ENCODE measurements around the gene ZNF488. TPM values are rescaled to one million over a fixed set of nuclear protein-coding genes. Genes with fewer than 3 reads are reported as not detected.

ZNF488 gene, protein sequence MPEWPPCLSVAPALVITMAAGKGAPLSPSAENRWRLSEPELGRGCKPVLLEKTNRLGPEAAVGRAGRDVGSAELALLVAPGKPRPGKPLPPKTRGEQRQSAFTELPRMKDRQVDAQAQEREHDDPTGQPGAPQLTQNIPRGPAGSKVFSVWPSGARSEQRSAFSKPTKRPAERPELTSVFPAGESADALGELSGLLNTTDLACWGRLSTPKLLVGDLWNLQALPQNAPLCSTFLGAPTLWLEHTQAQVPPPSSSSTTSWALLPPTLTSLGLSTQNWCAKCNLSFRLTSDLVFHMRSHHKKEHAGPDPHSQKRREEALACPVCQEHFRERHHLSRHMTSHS
- 2.3 TPM in 2 replicates for total RNA-seq

DNA sequence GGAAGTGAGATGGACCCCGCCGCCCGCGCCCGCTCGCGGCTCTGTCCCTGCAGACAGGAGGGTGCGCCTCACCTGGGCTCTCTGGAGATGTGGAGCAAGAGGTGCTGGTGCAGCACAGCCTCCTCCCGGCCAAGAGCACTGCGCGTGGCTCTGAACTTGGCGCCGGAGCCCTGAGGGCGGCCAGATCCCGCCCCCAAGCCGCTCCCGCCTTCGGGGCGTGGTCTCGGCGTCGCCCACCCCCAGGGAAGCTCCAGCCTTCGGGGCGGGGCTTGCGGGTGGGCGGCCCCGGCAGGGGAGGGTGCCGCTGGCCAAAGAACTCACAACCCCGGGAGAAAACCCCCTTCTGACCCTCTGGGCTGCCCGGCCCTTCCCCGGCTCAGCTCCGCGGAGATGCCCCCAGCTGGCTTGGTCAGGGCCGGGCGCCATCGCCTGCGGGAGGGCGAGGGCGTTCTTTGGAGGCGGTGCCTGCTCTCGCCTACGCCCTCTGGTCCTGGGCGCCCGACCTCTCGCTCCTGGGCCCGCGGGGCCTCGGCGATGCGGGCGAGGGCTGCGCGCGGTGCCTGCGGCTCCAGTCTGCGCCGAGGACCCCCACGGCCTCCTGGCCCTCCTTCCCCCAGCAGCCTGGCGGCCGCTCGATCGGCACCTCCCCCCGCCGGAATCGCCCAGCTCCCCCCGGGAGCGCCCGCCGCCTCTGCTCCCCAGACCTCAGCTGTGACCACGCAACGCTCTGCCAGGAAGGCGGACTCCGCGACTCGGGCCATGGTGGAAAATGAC is at the start of gene ZNF488:
TSS of gene ZNF488 (minus strand) at position 146 of the 774 bp plus-strand sequence. CDS start 15,464 bp downstream, outside the sequence.

DNA sequence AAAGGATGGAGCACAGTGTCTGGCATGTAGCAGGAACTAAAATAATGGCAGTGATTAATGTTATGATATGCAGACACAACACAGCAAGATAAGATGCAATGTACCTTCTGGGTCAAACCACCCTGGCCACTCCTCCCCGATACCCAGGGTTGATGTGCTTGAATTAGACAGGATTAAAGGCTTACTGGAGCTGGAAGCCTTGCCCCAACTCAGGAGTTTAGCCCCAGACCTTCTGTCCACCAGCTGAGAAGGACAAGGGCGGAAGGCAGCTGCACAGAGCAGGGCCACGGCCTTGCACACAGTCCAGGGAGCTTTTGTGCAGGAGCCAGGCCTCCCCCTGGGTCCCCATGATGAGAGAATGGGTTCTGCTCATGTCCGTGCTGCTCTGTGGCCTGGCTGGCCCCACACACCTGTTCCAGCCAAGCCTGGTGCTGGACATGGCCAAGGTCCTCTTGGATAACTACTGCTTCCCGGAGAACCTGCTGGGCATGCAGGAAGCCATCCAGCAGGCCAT is 35.9 kb downstream of the ZNF488 start, which contains the start of gene RBP3:
TSS of gene RBP3 (plus strand) at position 226 of the 514 bp plus-strand sequence. CDS start at position 348, 122 bp downstream.

DNA sequence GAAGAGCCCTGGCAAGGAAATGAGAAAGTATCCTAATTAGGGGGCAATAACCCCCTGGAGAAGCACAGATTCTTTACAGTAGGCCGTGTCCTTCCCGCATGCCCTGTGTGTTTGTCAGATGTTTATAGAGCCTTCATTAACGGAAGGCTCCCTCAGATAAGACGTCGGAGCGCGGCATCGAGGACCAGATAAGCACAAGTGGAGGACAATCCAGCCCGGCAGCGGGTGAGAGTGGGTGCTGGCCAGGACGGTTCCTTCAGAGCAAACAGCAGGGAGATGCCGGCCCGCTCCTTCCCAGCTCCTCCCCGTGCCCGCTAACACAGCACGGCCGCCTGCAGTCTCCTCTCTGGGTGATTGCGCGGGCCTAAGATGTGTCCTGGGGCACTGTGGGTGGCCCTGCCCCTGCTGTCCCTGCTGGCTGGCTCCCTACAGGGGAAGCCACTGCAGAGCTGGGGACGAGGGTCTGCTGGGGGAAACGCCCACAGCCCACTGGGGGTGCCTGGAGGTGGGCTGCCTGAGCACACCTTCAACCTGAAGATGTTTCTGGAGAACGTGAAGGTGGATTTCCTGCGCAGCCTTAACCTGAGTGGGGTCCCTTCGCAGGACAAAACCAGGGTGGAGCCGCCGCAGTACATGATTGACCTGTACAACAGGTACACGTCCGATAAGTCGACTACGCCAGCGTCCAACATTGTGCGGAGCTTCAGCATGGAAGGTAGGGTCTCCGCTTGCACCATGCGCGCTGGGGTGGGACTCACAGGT is 61.6 kb downstream of the ZNF488 start, which contains the start of gene GDF2:
TSS of gene GDF2 (plus strand) at position 155 of the 762 bp plus-strand sequence. CDS start at position 370, 215 bp downstream.

Other genes with a start within 250 kb of the ZNF488 start
- not detected in 2 replicates for gene GDF10, start 84.1 kb downstream of the ZNF488 start, total RNA-seq
- not detected in 2 replicates for gene GDF2, start 61.8 kb downstream of the ZNF488 start, total RNA-seq
- not detected in 2 replicates for gene RBP3, start 35.9 kb downstream of the ZNF488 start, total RNA-seq
- gene ANXA8, start 99.8 kb upstream of the ZNF488 start, total RNA-seq = 189 and 221 TPM in 2 replicates
- 5.3 and 29.8 TPM in 2 replicates for gene FAM25G, start 107.4 kb upstream of the ZNF488 start, total RNA-seq
- 0.09 and 1.2 TPM in 2 replicates for gene AGAP9, start 139.3 kb upstream of the ZNF488 start, total RNA-seq

Measured in airway epithelial cell (primary cell).